ENCODE data around the gene CYP2W1.

CYP2W1 gene

DNA sequence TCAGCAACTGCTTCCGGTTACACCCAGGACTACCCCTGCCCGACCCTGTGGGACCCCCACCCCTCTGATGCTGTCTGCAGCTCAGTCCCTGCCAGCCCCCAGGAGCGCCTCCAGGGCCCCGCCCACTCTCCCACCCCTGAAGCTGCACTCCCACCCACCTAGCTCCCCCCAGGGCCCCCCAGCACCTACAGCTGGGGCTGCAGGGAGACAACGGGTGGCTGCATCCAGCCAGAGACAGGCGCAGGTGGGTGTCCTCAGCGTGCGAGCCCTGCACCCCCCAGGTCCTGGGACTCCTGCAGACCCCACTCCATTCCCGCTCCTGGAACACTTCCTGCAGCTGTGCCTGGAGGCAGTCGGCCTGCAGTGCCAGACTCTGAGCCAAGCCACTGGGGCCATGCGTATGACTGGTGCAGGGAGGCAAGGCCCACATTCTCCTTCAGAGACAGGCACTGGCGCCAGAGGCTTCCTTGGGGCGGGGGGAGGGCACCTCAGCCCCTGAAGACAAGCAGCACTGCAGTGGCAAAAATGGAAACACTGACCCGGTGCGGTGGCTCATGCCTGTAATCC, 6.1 kb downstream of the CYP2W1 start:
- H3K27me3 Mint-ChIP-seq (ENCODE audit: low read depth) = no peaks in the 10 kb centered on the region

GRCh38 chr7:990352-990932, 7.5 kb downstream of the CYP2W1 start:
- Mint-ChIP-seq H3K4me1 (ENCODE audit: low read depth) (no peaks in the 10 kb centered on the region), H3K9me3 (no peaks in the 10 kb centered on the region), H3K4me3 (no peak overlapping the region), H3K27ac (no peak overlapping the region), H3K36me3 (ENCODE audit: low read depth) (no peaks in the 10 kb centered on the region), H3K27me3 (ENCODE audit: low read depth) (no peaks in the 10 kb centered on the region)
- DNase-seq (ENCODE audit: low spot score) = no peak

More for the DNA sequence above, 6.1 kb downstream of the CYP2W1 start:
- no peak for DNase-seq (ENCODE audit: low spot score)
- H3K36me3 Mint-ChIP-seq (ENCODE audit: low read depth) = no peaks in the 10 kb centered on the region
- H3K4me3 Mint-ChIP-seq = no peak overlapping the region
- no peak overlapping the region for H3K27ac Mint-ChIP-seq
- no peaks in the 10 kb centered on the region for H3K9me3 Mint-ChIP-seq
- H3K4me1 Mint-ChIP-seq (ENCODE audit: low read depth) = no peaks in the 10 kb centered on the region

- no peaks in the 10 kb centered on the region for H3K36me3 Mint-ChIP-seq (ENCODE audit: low read depth)
- no peaks in the 10 kb centered on the region for H3K9me3 Mint-ChIP-seq
- DNase-seq (ENCODE audit: low spot score) = no peak
- H3K4me3 Mint-ChIP-seq = no peak overlapping the region
- no peak overlapping the region for H3K27ac Mint-ChIP-seq
- H3K4me1 Mint-ChIP-seq (ENCODE audit: low read depth) = no peaks in the 10 kb centered on the region
- no peaks in the 10 kb centered on the region for H3K27me3 Mint-ChIP-seq (ENCODE audit: low read depth)
These were observed 8.2 kb downstream of the CYP2W1 start for GRCh38 chr7:990933-991728.

GRCh38 chr7:991729-992656, 9.0 kb downstream of the CYP2W1 start:
- Mint-ChIP-seq H3K4me1 (ENCODE audit: low read depth) (no peaks in the 10 kb centered on the region), H3K9me3 (no peaks in the 10 kb centered on the region), H3K27me3 (ENCODE audit: low read depth) (no peaks in the 10 kb centered on the region)

GRCh38 chr7:992709-993607, 10.0 kb downstream of the CYP2W1 start:
- DNase-seq (ENCODE audit: low spot score) = peak; percentile 87
- no peaks in the 10 kb centered on the region for H3K9me3 Mint-ChIP-seq
- H3K36me3 Mint-ChIP-seq (ENCODE audit: low read depth) = no peaks in the 10 kb centered on the region
- H3K4me3 Mint-ChIP-seq = no peak overlapping the region
- no peak overlapping the region for H3K27ac Mint-ChIP-seq
- H3K27me3 Mint-ChIP-seq (ENCODE audit: low read depth) = no peaks in the 10 kb centered on the region
- no peaks in the 10 kb centered on the region for H3K4me1 Mint-ChIP-seq (ENCODE audit: low read depth)

More at GRCh38 chr7:991729-992656, 9.0 kb downstream of the CYP2W1 start:
- Mint-ChIP-seq H3K27ac (no peak overlapping the region), H3K36me3 (ENCODE audit: low read depth) (no peaks in the 10 kb centered on the region), H3K4me3 (no peak overlapping the region)
- no peak for DNase-seq (ENCODE audit: low spot score)

DNA sequence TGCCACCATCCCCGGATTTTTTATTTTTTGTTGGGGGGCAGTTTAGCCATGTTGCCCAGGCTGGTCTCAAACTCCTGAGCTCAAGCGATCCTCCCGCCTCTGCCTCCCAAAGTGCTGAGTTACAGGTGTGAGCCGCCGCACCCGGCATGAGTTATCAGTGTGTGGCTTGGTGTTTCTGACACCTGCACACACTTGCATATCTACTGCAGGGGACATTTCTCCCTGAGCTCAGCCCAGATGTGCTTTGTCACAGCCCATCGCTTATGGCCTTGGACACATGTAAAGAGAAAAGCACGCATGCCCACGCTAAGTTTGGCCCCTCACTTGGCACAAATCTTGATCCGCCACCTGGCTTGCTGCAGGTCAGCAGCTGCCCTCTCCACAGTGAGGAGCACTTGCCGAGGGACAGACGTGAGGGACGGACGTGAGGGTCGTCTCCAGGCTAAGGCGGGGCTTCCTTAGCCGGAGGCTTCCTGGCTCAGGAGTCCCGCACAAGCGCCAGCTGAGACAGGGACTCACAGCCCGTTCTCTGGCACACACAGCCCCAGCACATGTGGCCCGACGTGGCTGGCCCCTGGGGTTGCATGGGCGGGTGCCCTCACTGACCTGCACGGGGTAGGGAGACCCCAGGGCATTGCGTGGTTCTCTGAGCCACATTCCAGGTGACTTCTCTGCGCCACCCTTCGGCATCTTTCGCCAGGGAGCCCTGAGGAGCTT, 11.8 kb downstream of the CYP2W1 start:
- Mint-ChIP-seq H3K4me1 (ENCODE audit: low read depth) (no peaks in the 10 kb centered on the region), H3K36me3 (ENCODE audit: low read depth) (no peaks in the 10 kb centered on the region), H3K27me3 (ENCODE audit: low read depth) (no peaks in the 10 kb centered on the region), H3K9me3 (no peaks in the 10 kb centered on the region), H3K27ac (no peak overlapping the region), H3K4me3 (no peak overlapping the region)
- no peak for DNase-seq (ENCODE audit: low spot score)

DNA sequence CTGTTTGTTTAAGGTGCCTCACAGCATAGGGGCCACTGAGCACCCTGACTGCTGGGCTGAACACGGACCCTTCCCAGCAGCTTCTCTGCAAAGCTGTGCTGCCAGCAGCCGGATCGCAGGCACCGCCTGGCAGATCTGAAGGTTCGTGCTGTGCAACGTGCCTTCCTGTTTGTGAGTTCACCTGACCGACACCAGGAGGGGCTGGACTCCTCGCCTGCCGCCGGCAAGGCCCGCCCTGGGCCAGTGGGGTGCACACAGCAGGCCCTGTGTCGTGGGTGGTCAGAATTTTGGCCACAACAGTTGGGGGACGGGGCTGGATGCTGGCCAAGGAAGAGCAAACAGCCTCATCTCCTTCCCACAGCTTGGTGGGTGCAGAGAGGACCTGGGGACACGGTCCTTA, 12.6 kb downstream of the CYP2W1 start:
- no peaks in the 10 kb centered on the region for H3K4me1 Mint-ChIP-seq (ENCODE audit: low read depth)
- H3K9me3 Mint-ChIP-seq = no peaks in the 10 kb centered on the region

DNA sequence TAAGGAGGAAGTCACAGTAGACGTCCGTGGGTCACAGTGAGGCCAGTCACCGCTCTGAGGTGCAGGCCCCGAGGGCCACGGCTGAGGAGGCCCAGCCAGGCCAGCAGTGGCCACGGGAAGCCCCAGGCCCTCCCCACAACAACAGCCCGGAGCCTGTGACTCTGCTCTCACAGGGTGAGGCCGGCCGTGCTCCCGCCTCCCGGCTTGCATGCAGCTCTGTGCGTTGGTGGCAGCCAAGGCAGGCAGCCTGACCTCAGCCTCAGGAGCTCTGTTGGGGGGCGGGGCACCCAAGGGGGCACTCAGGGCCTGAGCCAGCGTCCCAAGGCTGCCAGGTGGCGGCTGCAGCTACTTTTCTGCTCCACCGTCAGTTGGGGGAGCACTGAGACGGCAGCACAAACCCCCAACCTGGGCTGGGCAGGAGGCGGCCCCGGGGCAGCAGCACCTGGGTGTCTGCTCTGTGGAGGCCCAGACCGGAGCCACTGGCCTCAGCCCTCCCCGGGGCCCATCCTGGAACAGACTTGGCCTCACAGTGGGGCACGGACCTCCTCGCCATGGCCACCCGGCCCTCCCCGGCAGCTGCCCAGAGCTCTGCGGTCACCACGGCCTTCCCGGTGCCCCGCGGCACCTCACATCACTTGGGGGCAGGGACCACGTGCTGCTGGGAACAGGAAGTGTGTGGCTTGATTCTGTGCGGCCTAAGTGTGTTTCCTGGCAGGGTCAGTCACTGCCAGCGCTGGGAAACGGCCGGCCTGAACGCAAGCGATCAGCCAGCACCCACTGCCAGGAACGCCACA, 13.3 kb downstream of the CYP2W1 start:
- Mint-ChIP-seq H3K4me3 (no peak overlapping the region), H3K4me1 (ENCODE audit: low read depth) (no peaks in the 10 kb centered on the region), H3K9me3 (no peaks in the 10 kb centered on the region), H3K36me3 (ENCODE audit: low read depth) (no peaks in the 10 kb centered on the region), H3K27ac (no peak overlapping the region), H3K27me3 (ENCODE audit: low read depth) (no peaks in the 10 kb centered on the region)
- DNase-seq (ENCODE audit: low spot score) = no peak

More for the DNA sequence above, 12.6 kb downstream of the CYP2W1 start:
- no peaks in the 10 kb centered on the region for H3K36me3 Mint-ChIP-seq (ENCODE audit: low read depth)
- DNase-seq (ENCODE audit: low spot score) = no peak
- H3K27ac Mint-ChIP-seq = no peak overlapping the region
- no peak overlapping the region for H3K4me3 Mint-ChIP-seq
- H3K27me3 Mint-ChIP-seq (ENCODE audit: low read depth) = no peaks in the 10 kb centered on the region

DNA sequence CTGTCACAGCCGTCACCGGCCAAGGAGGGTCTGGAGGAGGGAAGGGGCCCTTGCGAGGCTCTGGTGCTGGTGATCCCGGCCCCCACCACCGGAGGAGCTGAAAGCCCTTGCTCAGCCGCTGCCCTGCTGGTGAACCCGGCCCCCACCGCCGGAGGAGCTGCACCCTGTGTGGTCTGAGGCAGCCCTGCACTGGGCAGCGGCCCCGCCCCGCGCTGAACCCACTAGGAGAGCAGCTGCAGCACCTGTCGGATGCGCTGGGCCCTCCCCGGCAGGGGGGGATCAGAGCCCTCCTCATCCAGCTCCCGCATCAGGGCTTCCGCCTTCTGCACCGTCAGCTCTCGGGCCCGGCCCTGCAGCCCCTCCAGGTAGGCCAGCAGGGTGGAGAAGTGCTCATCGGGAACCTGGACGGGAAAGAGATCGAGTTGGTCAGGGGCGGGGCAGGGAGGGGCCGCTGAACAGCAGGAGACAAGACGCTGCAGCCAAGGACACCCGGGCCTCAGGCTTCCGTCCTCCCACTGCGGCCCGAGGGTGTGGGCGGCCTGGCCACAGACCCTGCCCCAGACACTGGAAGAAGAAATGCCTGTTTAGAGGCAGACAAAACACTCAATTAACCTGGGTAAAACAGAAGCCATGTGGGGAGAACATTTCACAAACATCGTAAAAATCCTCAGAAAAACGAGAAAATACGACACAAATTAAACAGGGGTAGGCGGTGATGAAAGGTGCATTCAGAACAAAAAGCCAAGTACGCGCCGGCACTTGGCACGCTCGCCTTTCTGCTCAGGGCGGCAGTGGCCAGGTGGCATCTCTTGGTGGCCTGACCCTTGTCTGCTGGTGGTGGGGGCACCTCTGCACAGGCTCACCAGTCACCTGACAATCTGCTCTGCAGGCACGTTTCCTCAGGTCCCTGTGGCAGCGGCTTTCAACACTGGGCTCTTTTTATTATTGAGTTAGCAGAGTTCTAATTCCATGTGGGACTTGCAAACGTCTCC, 14.7 kb downstream of the CYP2W1 start:
- Mint-ChIP-seq H3K27me3 (ENCODE audit: low read depth) (no peaks in the 10 kb centered on the region), H3K4me1 (ENCODE audit: low read depth) (no peaks in the 10 kb centered on the region), H3K9me3 (no peaks in the 10 kb centered on the region), H3K36me3 (ENCODE audit: low read depth) (no peaks in the 10 kb centered on the region), H3K4me3 (no peak overlapping the region), H3K27ac (no peak overlapping the region)
- no peak for DNase-seq (ENCODE audit: low spot score)

DNA sequence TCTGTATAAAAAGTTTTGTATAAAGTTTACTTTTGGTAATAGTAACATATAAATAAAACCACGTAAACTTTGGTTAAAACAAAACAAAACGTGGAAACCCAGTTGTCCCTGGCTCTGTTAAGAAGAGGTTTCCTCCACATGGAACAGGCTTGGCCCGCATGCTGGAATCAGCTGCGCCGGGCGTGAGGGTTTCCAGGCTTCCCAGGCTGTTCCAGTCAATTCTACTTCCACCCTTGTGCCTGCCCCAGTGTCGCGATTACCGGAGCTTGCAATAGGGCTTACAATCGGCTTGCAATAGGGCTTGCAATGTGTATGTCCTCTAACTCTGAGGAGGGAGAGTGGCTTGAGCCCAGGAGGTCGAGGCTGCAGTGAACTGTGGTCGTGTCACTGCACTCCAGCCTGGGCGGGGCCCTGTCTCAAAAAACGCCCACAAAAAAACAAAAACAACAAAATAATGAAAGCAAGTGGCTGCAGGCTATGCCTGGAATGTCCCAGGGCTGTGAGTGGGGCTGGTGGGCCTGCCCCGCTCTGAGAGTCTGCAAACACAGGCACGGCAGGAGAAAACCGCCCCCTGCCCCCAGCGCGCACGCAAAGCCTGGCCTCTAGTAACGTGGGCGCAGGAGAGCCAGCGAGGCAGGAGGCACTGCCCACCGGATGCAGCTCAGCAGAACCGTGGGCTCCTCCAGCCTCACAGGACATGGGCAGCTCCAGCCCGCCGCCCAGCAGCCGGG, 16.3 kb downstream of the CYP2W1 start:
- Mint-ChIP-seq H3K27me3 (ENCODE audit: low read depth) (no peaks in the 10 kb centered on the region), H3K4me1 (ENCODE audit: low read depth) (no peaks in the 10 kb centered on the region), H3K27ac (no peak overlapping the region), H3K4me3 (no peak overlapping the region), H3K36me3 (ENCODE audit: low read depth) (no peaks in the 10 kb centered on the region), H3K9me3 (no peaks in the 10 kb centered on the region)
- DNase-seq (ENCODE audit: low spot score) = no peak

All from T-helper 2 cell treated with Interferon-gamma antibody and Interleukin-4, amounts not matched to agents 5 μg/mL and 100 μg/mL, for 36 hours (primary cell).